Ishikawa (cell line): ENCODE data around the gene NUMB.

ENCODE experiments used
- CEBPB ChIP-seq: IDR thresholded peaks from 2 replicates; pipeline ENCODE4 v1.6.1; 2012
- CREB1 ChIP-seq: IDR thresholded peaks from 2 replicates; pipeline ENCODE4 v1.6.1; 2012; ENCODE audit warnings: low read depth
- EGR1 ChIP-seq: IDR thresholded peaks from 2 replicates; pipeline ENCODE4 v1.6.1; 2012
- EP300 ChIP-seq: IDR thresholded peaks from 2 replicates; pipeline ENCODE4 v1.6.1; 2012; ENCODE audit warnings: borderline replicate concordance
- FOXM1 ChIP-seq: IDR thresholded peaks from 2 replicates; pipeline ENCODE4 v1.6.1; 2012; ENCODE audit warnings: low read depth, borderline replicate concordance
- NFIC ChIP-seq: IDR thresholded peaks from 2 replicates; pipeline ENCODE4 v1.6.1; 2012
- RAD21 ChIP-seq: IDR thresholded peaks from 2 replicates; pipeline ENCODE4 v1.6.1; 2012; ENCODE audit warnings: low read depth
- TAF1 ChIP-seq: IDR thresholded peaks from 2 replicates; pipeline ENCODE4 v1.6.1; 2012; ENCODE audit warnings: low read depth, mild to moderate bottlenecking
- TCF12 ChIP-seq: IDR thresholded peaks from 2 replicates; pipeline ENCODE4 v1.6.1; 2012; ENCODE audit warnings: low read depth
- TEAD4 ChIP-seq: IDR thresholded peaks from 2 replicates; pipeline ENCODE4 v1.6.1; 2012
- YY1 ChIP-seq: IDR thresholded peaks from 2 replicates; pipeline ENCODE4 v1.6.1; 2012; ENCODE audit warnings: low read depth
- ZBTB7A ChIP-seq: IDR thresholded peaks from 2 replicates; pipeline ENCODE4 v1.6.1; 2012; ENCODE audit warnings: low read depth
- TF ChIP-seq, protein P1 (sequence below): IDR thresholded peaks from 2 replicates; pipeline ENCODE4 v1.6.1; 2012
- TF ChIP-seq, protein P2 (sequence below): IDR thresholded peaks from 2 replicates; pipeline ENCODE4 v1.6.1; 2012; ENCODE audit warnings: low read depth, mild to moderate bottlenecking
- TF ChIP-seq, protein P3 (sequence below): IDR thresholded peaks from 2 replicates; pipeline ENCODE4 v1.6.1; 2012

Gene NUMB

DNA sequence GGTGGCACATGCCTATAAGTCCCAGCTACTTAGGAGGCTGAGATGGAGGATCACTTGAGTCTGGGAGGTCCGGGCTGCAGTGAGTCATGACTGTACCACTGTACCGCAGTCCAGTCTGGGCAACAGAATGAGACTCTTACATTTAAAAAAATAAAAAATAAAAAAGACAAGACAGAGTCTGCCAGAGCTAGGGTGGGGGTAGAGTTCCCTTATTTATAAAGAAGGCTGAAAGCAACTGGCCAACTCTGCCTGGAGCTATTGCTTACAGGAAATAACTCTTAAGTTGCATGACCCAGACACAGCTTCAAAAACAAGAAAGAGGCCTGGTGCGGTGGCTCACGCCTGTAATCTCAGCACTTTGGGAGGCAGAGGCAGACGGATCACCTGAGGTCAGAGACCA is 31.5 kb downstream of the NUMB start:
- TF ChIP-seq TEAD4 (no peak), EP300 (no peak), CEBPB (no peak), CREB1 (no peak), NFIC (no peak), ZBTB7A (no peak), RAD21 (no peak), YY1 (no peak)
- TF ChIP-seq, protein P1, sequence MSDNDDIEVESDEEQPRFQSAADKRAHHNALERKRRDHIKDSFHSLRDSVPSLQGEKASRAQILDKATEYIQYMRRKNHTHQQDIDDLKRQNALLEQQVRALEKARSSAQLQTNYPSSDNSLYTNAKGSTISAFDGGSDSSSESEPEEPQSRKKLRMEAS, result no peak

DNA sequence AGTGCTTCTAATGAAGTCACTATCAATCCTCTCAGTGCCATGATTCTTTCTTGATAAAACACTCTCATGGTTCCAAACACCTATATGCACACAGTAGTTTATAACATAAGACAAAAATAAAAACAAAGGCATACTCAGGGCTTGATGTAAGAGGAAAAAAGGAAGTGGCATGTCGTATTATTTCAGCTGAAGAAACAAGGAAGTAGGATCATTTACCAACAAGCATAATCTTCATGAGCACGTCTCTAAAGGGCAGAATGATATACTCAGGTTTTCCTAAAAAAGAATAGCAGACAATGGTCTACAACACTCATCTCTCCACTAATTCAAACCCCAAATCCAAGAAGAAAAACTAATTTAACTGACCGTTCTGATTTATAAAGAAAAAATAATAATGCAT is 33.9 kb downstream of the NUMB start:
- TF ChIP-seq, protein P1, result no peak
- TF ChIP-seq, protein P2, sequence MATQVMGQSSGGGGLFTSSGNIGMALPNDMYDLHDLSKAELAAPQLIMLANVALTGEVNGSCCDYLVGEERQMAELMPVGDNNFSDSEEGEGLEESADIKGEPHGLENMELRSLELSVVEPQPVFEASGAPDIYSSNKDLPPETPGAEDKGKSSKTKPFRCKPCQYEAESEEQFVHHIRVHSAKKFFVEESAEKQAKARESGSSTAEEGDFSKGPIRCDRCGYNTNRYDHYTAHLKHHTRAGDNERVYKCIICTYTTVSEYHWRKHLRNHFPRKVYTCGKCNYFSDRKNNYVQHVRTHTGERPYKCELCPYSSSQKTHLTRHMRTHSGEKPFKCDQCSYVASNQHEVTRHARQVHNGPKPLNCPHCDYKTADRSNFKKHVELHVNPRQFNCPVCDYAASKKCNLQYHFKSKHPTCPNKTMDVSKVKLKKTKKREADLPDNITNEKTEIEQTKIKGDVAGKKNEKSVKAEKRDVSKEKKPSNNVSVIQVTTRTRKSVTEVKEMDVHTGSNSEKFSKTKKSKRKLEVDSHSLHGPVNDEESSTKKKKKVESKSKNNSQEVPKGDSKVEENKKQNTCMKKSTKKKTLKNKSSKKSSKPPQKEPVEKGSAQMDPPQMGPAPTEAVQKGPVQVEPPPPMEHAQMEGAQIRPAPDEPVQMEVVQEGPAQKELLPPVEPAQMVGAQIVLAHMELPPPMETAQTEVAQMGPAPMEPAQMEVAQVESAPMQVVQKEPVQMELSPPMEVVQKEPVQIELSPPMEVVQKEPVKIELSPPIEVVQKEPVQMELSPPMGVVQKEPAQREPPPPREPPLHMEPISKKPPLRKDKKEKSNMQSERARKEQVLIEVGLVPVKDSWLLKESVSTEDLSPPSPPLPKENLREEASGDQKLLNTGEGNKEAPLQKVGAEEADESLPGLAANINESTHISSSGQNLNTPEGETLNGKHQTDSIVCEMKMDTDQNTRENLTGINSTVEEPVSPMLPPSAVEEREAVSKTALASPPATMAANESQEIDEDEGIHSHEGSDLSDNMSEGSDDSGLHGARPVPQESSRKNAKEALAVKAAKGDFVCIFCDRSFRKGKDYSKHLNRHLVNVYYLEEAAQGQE, result no peak
- no peak for TF ChIP-seq EGR1
- no peak for TF ChIP-seq EP300
- TF ChIP-seq RAD21, result no peak
- TF ChIP-seq, protein P3, sequence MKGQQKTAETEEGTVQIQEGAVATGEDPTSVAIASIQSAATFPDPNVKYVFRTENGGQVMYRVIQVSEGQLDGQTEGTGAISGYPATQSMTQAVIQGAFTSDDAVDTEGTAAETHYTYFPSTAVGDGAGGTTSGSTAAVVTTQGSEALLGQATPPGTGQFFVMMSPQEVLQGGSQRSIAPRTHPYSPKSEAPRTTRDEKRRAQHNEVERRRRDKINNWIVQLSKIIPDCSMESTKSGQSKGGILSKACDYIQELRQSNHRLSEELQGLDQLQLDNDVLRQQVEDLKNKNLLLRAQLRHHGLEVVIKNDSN, result no peak
- no peak for TF ChIP-seq TEAD4
- TF ChIP-seq TAF1, result no peak

DNA sequence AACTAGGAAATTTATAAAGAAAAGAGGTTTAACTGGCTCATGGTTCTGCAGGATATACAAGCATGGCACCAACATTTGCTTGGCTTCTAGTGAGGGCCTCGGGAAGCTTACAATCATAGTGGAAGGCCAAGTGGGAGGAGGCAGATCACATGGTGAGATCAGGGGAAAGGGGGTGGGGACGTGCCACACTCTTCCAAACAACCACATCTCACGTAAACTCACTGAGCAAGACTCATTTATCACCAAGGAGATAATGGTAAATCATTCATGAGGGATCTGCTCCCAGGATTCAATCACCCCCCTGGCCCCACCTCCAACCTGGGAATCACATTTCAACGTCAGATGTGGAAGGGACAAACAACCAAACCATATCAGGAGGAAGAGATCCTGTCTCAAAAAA is 35.8 kb downstream of the NUMB start:
- no peak for TF ChIP-seq CREB1
- TF ChIP-seq CEBPB, result no peak
- no peak for TF ChIP-seq TAF1
- TF ChIP-seq FOXM1, result no peak
- no peak for TF ChIP-seq TEAD4
- TF ChIP-seq, protein P1, result no peak
- TF ChIP-seq YY1, result no peak
- no peak for TF ChIP-seq NFIC
- TF ChIP-seq, protein P3, result no peak
- TF ChIP-seq TCF12, result no peak
- TF ChIP-seq EGR1, result no peak
- TF ChIP-seq, protein P2, result no peak
- TF ChIP-seq RAD21, result no peak
- TF ChIP-seq ZBTB7A, result no peak
- no peak for TF ChIP-seq EP300

DNA sequence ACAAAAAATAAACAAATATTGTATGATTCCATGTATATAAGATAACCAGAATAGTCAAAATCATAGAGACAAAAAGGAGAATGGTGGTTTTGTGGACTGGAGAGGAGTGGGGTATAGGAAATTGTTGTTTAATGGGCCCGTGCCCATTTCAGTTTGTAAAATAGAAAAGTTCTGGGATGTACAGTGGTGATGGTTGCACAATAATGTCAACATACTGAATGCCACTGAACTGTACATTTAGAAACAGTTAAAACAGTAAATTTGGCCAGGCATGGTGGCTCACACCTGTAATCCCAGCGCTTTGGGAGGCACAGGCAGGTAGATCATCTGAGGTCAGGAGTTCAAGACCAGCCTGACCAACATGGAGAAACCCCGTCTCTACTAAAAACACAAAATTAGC is 40.1 kb downstream of the NUMB start:
- TF ChIP-seq FOXM1 (no peak), YY1 (no peak), EGR1 (no peak), CREB1 (no peak), TCF12 (no peak), ZBTB7A (no peak), CEBPB (no peak), TAF1 (no peak), NFIC (no peak), RAD21 (no peak), EP300 (no peak), TEAD4 (no peak)
- TF ChIP-seq, protein P2, result no peak
- TF ChIP-seq, protein P1, result no peak
- TF ChIP-seq, protein P3, result no peak
